ENCODE measurements around the gene ACIN1. TPM values are rescaled to one million over a fixed set of nuclear protein-coding genes. Genes with fewer than 3 reads are reported as not detected.
A peak's percentile ranks its signal among the peaks of the same experiment; 100 is the strongest.

ACIN1 gene
- total and polyA plus RNA-seq, 10 of the 15 experiments (the other 5 are each of a cell fraction or from before 2014, with no cell fraction given) = 4.3 to 148 (median 93.4) TPM

- ATAC-seq (peak; percentile 98), DNase-seq (ENCODE audit: low read depth, low spot score) (peak; percentile 98), FAIRE-seq (peak; percentile 100)
- CTCF ChIA-PET = interaction anchor here (0.8 to 3.6 kb wide), 8 partner anchors 22 to 120 kb away, joined by 3 to 16 read pairs (median 5); no protein-coding TSS in a partner anchor
- peaks cover 6% of the 10 kb centered on the region for H3K4me1 ChIP-seq (ENCODE audit: control insufficient read depth, insufficient read depth, low read length)
- in situ Hi-C loops (cut with MboI) (no loop called here), intact Hi-C loops (cut with micrococcal nuclease; ENCODE audit: unreplicated experiment) (no loop called here)
- POLR2A ChIA-PET = interaction anchor here (0.6 to 1.0 kb wide), 3 partner anchors 28 to 99 kb away, joined by 3 to 4 read pairs (median 3); no protein-coding TSS in a partner anchor
- RAD21 ChIA-PET (ENCODE audit: unreplicated experiment) = interaction anchor here (0.6 to 2.5 kb wide), 5 partner anchors 23 to 48 kb away, joined by 3 to 13 read pairs (median 5); no protein-coding TSS in a partner anchor
- peaks cover 0 to 13% of the 10 kb centered on the region in 2 experiments for H3K36me3 ChIP-seq (ENCODE audit: control insufficient read depth in 2 of 2, insufficient read depth in 2 of 2, low read length in 1 of 2)
- H3K79me2 ChIP-seq (ENCODE audit: control insufficient read depth, insufficient read depth, low read length) = peaks cover 17% of the 10 kb centered on the region
- no peaks in the 10 kb centered on the region for H4K20me1 ChIP-seq (ENCODE audit: control insufficient read depth, insufficient read depth)
- peak within 1 kb of the TSS; percentile 92 for H3K27ac ChIP-seq (ENCODE audit: control insufficient read depth, insufficient read depth)
- H3K9ac ChIP-seq (ENCODE audit: control insufficient read depth, insufficient read depth, low read length) = peak within 1 kb of the TSS; percentile 96
- WGBS (ENCODE audit: insufficient coverage, insufficient replicate concordance, low lambda C conversion rate, missing lambda C conversion rate) = under 1% methylated on average over 36 of the region's 36 CpGs
- no peaks in the 10 kb centered on the region for H3K9me3 ChIP-seq (replicated peaks; ENCODE audit: control insufficient read depth, insufficient read depth, low read length)
- SMC1A ChIA-PET (ENCODE audit: uncharacterized antibody, unreplicated experiment) = interaction anchor here (0.6 to 1.8 kb wide), 4 partner anchors 13 to 58 kb away, joined by 3 to 7 read pairs (median 4); no protein-coding TSS in a partner anchor
- peak within 1 kb of the TSS; percentile 85 for H3K4me2 ChIP-seq (ENCODE audit: control insufficient read depth, insufficient read depth)
- peak within 1 kb of the TSS; percentile 83 for H3K4me3 ChIP-seq
- H3K27me3 ChIP-seq (replicated peaks in 1 of 2; ENCODE audit: control insufficient read depth in 2 of 2, insufficient read depth in 2 of 2, low read length in 1 of 2) = no peaks in the 10 kb centered on the region
- no TSS peak for BruUV-seq (replicated peaks)
- peak within 1 kb of the TSS; percentile 99 for H2AFZ ChIP-seq (ENCODE audit: control insufficient read depth, low read depth, low read length)
- TF ChIP-seq MYC (IDR thresholded peaks at IDR 0.05; ENCODE audit: insufficient read depth, insufficient read length, insufficient replicate concordance, low read length, severe bottlenecking) (no peak), FOXK2 (IDR thresholded peaks at IDR 0.05) (0 out of 2 replicates have a peak, but pooled peaks have one; percentile 34), E4F1 (IDR thresholded peaks at IDR 0.05; ENCODE audit: borderline replicate concordance, partially characterized antibody) (peak; percentile 53), MTA3 (IDR thresholded peaks at IDR 0.05; ENCODE audit: borderline replicate concordance, low read length) (no peak), SP1 (IDR thresholded peaks at IDR 0.05; ENCODE audit: low read depth, low read length) (no peak), ZNF622 (IDR thresholded peaks at IDR 0.05) (no peak), MEF2A (IDR thresholded peaks at IDR 0.05; ENCODE audit: insufficient read depth, low read depth, low read length) (no peak), SPI1 (IDR thresholded peaks at IDR 0.05; ENCODE audit: borderline replicate concordance, insufficient read depth, low read depth, low read length) (no peak; the same call in 1 of the 2 replicates), DPF2 (IDR thresholded peaks at IDR 0.05) (no peak)
- TF ChIP-seq, protein P1, sequence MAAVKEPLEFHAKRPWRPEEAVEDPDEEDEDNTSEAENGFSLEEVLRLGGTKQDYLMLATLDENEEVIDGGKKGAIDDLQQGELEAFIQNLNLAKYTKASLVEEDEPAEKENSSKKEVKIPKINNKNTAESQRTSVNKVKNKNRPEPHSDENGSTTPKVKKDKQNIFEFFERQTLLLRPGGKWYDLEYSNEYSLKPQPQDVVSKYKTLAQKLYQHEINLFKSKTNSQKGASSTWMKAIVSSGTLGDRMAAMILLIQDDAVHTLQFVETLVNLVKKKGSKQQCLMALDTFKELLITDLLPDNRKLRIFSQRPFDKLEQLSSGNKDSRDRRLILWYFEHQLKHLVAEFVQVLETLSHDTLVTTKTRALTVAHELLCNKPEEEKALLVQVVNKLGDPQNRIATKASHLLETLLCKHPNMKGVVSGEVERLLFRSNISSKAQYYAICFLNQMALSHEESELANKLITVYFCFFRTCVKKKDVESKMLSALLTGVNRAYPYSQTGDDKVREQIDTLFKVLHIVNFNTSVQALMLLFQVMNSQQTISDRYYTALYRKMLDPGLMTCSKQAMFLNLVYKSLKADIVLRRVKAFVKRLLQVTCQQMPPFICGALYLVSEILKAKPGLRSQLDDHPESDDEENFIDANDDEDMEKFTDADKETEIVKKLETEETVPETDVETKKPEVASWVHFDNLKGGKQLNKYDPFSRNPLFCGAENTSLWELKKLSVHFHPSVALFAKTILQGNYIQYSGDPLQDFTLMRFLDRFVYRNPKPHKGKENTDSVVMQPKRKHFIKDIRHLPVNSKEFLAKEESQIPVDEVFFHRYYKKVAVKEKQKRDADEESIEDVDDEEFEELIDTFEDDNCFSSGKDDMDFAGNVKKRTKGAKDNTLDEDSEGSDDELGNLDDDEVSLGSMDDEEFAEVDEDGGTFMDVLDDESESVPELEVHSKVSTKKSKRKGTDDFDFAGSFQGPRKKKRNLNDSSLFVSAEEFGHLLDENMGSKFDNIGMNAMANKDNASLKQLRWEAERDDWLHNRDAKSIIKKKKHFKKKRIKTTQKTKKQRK (IDR thresholded peaks at IDR 0.05; ENCODE audit: low read depth, low read length) = no peak
- TF ChIP-seq, protein P2, sequence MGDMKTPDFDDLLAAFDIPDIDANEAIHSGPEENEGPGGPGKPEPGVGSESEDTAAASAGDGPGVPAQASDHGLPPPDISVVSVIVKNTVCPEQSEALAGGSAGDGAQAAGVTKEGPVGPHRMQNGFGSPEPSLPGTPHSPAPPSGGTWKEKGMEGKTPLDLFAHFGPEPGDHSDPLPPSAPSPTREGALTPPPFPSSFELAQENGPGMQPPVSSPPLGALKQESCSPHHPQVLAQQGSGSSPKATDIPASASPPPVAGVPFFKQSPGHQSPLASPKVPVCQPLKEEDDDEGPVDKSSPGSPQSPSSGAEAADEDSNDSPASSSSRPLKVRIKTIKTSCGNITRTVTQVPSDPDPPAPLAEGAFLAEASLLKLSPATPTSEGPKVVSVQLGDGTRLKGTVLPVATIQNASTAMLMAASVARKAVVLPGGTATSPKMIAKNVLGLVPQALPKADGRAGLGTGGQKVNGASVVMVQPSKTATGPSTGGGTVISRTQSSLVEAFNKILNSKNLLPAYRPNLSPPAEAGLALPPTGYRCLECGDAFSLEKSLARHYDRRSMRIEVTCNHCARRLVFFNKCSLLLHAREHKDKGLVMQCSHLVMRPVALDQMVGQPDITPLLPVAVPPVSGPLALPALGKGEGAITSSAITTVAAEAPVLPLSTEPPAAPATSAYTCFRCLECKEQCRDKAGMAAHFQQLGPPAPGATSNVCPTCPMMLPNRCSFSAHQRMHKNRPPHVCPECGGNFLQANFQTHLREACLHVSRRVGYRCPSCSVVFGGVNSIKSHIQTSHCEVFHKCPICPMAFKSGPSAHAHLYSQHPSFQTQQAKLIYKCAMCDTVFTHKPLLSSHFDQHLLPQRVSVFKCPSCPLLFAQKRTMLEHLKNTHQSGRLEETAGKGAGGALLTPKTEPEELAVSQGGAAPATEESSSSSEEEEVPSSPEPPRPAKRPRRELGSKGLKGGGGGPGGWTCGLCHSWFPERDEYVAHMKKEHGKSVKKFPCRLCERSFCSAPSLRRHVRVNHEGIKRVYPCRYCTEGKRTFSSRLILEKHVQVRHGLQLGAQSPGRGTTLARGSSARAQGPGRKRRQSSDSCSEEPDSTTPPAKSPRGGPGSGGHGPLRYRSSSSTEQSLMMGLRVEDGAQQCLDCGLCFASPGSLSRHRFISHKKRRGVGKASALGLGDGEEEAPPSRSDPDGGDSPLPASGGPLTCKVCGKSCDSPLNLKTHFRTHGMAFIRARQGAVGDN (IDR thresholded peaks at IDR 0.05) = no peak
These were observed 60.2 kb downstream of the ACIN1 start, which contains the start of gene PSMB5 for GRCh38 chr14:23034498-23035302. Gene PSMB5 (minus strand): TSS chr14:23034900. CDS start chr14:23034881, 19 bp downstream.

Measured in GM12878 (cell line).